ENCODE measurements around the gene LARGE1. TPM values are rescaled to one million over a fixed set of nuclear protein-coding genes. Genes with fewer than 3 reads are reported as not detected.

LARGE1 gene
- total RNA-seq, 1 experiment from 2014 or later: 2.5 TPM

DNA sequence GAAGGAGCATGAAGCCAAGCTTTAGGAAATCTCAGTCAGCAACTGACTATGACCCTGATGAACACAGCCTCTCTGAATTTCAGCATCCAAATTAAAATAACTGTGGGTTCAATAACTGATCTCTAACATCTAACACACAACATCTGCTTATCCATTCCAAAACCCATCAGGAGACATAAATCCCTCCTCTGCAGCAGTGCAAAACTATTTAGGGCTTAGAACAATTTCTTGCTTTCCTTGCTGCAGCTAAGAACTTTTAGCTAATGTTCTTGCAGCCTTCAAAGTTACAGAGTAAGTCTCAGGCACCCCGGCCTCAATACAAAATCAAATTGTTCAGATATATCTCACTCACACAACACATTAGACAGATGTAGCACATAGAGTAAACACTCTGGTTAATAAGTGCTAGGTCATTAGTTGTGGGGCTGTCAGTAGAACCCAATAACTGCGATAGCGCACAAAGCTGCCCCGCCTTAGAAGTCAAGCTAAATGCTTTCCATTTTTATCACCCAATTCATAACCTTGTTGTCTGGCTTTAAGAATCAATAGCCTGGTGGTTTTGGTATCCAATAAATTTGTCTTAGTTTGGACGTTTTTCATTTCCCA is 139.6 kb downstream of the LARGE1 start:
- in situ Hi-C loops (cut with HindIII; ENCODE audit: low pct_unique_long_range_greater_than_20kb, low sequenced_read_pairs) (no loop called here), intact Hi-C loops (cut with micrococcal nuclease; ENCODE audit: unreplicated experiment) (no loop called here)
- ChIA-PET CTCF (no interaction called here), POLR2A (no interaction called here)
- no peak for ATAC-seq
- Histone ChIP-seq H3K4me1 (ENCODE audit: control insufficient read depth, insufficient read depth, low read length) (no peaks in the 10 kb centered on the region), H3K9me3 (ENCODE audit: control insufficient read depth, insufficient read depth, low read depth, low read length) (no peaks in the 10 kb centered on the region), H3K27me3 (ENCODE audit: control insufficient read depth, insufficient read depth, low read length) (no peaks in the 10 kb centered on the region), H3K4me3 (ENCODE audit: low read depth in 2 of 2, low read length in 2 of 2) (no peak overlapping the region), H3K27ac (ENCODE audit: low read length) (no peak overlapping the region), H3K36me3 (ENCODE audit: control insufficient read depth, insufficient read depth, low read length) (no peaks in the 10 kb centered on the region)
- no peak for DNase-seq (ENCODE audit: low read depth, low spot score)
- TF ChIP-seq TCF7L2 (IDR thresholded peaks at IDR 0.05; ENCODE audit: low read depth, low read length) (no peak), CTCF (IDR thresholded peaks at IDR 0.05) (no peak)
- BruUV-seq (replicated peaks): no TSS peak

GRCh38 chr22:33779243-33779642 is 141.0 kb downstream of the LARGE1 start:
- Histone ChIP-seq H3K36me3 (ENCODE audit: control insufficient read depth, insufficient read depth, low read length) (no peaks in the 10 kb centered on the region), H3K4me1 (ENCODE audit: control insufficient read depth, insufficient read depth, low read length) (no peaks in the 10 kb centered on the region), H3K27ac (ENCODE audit: low read length) (no peak overlapping the region), H3K4me3 (ENCODE audit: low read depth in 2 of 2, low read length in 2 of 2) (no peak overlapping the region), H3K9me3 (ENCODE audit: control insufficient read depth, insufficient read depth, low read depth, low read length) (no peaks in the 10 kb centered on the region), H3K27me3 (ENCODE audit: control insufficient read depth, insufficient read depth, low read length) (no peaks in the 10 kb centered on the region)
- in situ Hi-C loops (cut with HindIII; ENCODE audit: low pct_unique_long_range_greater_than_20kb, low sequenced_read_pairs) (no loop called here), intact Hi-C loops (cut with micrococcal nuclease; ENCODE audit: unreplicated experiment) (no loop called here)
- ATAC-seq (no peak), DNase-seq (ENCODE audit: low read depth, low spot score) (no peak)
- ChIA-PET CTCF (no interaction called here), POLR2A (no interaction called here)
- no TSS peak for BruUV-seq (replicated peaks)
- TF ChIP-seq POLR2AphosphoS5 (IDR thresholded peaks at IDR 0.05; ENCODE audit: low read depth, low read length): no peak
- no peak for TF ChIP-seq SIN3A (IDR thresholded peaks at IDR 0.05; ENCODE audit: borderline replicate concordance, insufficient read depth, low read depth, low read length)
- TF ChIP-seq TCF7L2 (IDR thresholded peaks at IDR 0.05; ENCODE audit: low read depth, low read length): no peak
- no peak for TF ChIP-seq CTCF (IDR thresholded peaks at IDR 0.05)
- TF ChIP-seq REST (IDR thresholded peaks at IDR 0.05; ENCODE audit: insufficient read depth in 1 of 2, low read depth in 2 of 2, low read length in 1 of 2): no peak

All from Panc1 (cell line).